ENCODE measurements around the gene BMERB1.
"Not testable (repeated sequence)": the region's sequence is repeated elsewhere in the genome, so short reads cannot be mapped to it uniquely, and the experiment has no call there.

GRCh38 chr16:15453296-15453695, 18.9 kb downstream of the BMERB1 start:
- not testable (repeated sequence) for TF ChIP-seq EP300, CTCF, POLR2AphosphoS5 (IDR thresholded peaks at IDR 0.05)
